GM23338 (cell line): ENCODE data around the gene P4HA1. TPM values are rescaled to one million over a fixed set of nuclear protein-coding genes. Genes with fewer than 3 reads are reported as not detected.

Source experiments
- ATAC-seq: fragments of 200-7000 bp; cut with Tn5 transposase; 3 replicates; pipeline ENCODE4 v1.9.1; 2020
- DNase-seq: peaks from one replicate; pipeline ENCODE4 v3.0.0-alpha.2; 2015; ENCODE audit warnings: low spot score
- H2AFZ ChIP-seq: fragments of 200-600 bp; sonication (generic); 2 replicates; pipeline ENCODE4 v1.8.0; 2016; ENCODE audit warnings: antibody characterized with exemption, mild to moderate bottlenecking, moderate library complexity
- H3F3A ChIP-seq: fragments of 200-600 bp; sonication (generic); replicated peaks from 2 replicates; pipeline ENCODE4 v1.8.0; 2017; ENCODE audit warnings: antibody characterized with exemption, mixed run types, low read depth
- H3K27ac ChIP-seq: fragments of 200-600 bp; sonication (generic); 2 replicates; pipeline ENCODE4 v1.6.1; 2016; ENCODE audit warnings: low read depth
- H3K27me3 ChIP-seq: fragments of 200-600 bp; sonication (generic); 2 replicates; pipeline ENCODE4 v1.8.0; 2016; ENCODE audit warnings: mild to moderate bottlenecking, mixed run types, moderate library complexity; ENCODE audit not compliant: insufficient read depth
- H3K36me3 ChIP-seq: fragments of 200-600 bp; sonication (generic); 2 replicates; pipeline ENCODE4 v1.8.0; 2016; ENCODE audit warnings: mild to moderate bottlenecking; ENCODE audit not compliant: insufficient read depth
- H3K4me1 ChIP-seq: fragments of 200-600 bp; sonication (generic); 2 replicates; pipeline ENCODE4 v1.8.0; 2016; ENCODE audit warnings: mild to moderate bottlenecking, moderate library complexity; ENCODE audit not compliant: insufficient read depth
- H3K4me2 ChIP-seq: fragments of 200-600 bp; sonication (generic); 2 replicates; pipeline ENCODE4 v1.7.1; 2017; ENCODE audit warnings: mixed run types
- H3K4me3 ChIP-seq: fragments of 200-600 bp; sonication (generic); 2 replicates; pipeline ENCODE4 v1.6.1; 2016; ENCODE audit warnings: mixed run types
- H3K79me2 ChIP-seq: fragments of 200-600 bp; sonication (generic); replicated peaks from 2 replicates; pipeline ENCODE4 v1.8.0; 2017; ENCODE audit warnings: mild to moderate bottlenecking; ENCODE audit not compliant: insufficient read depth
- H3K9me2 ChIP-seq: fragments of 200-600 bp; sonication (generic); 2 replicates; pipeline ENCODE4 v1.8.0; 2017; ENCODE audit not compliant: insufficient read depth
- H4K20me1 ChIP-seq: fragments of 200-600 bp; sonication (generic); replicated peaks from 2 replicates; pipeline ENCODE4 v1.8.0; 2017; ENCODE audit warnings: mild to moderate bottlenecking; ENCODE audit not compliant: insufficient read depth
- H3K27ac Mint-ChIP-seq: 2 replicates; pipeline ENCODE4 v1.8.0; 2020; ENCODE audit warnings: inconsistent platforms, mild to moderate bottlenecking, moderate library complexity, mixed read lengths
- H3K27me3 Mint-ChIP-seq: 3 replicates; pipeline ENCODE4 v1.8.0; 2022; ENCODE audit warnings: low read depth, mild to moderate bottlenecking, moderate library complexity, mixed read lengths, inconsistent platforms; ENCODE audit not compliant: insufficient read depth, poor library complexity
- H3K36me3 Mint-ChIP-seq: 3 replicates; pipeline ENCODE4 v1.8.0; 2021; ENCODE audit warnings: low read depth, mild to moderate bottlenecking, inconsistent platforms, moderate library complexity, mixed read lengths
- H3K4me1 Mint-ChIP-seq: 3 replicates; pipeline ENCODE4 v1.8.0; 2020; ENCODE audit warnings: mild to moderate bottlenecking, inconsistent platforms, mixed read lengths
- H3K4me3 Mint-ChIP-seq: 3 replicates; pipeline ENCODE4 v1.8.0; 2021; ENCODE audit warnings: moderate library complexity, mild to moderate bottlenecking, inconsistent platforms, mixed read lengths
- H3K9me3 Mint-ChIP-seq: 3 replicates; pipeline ENCODE4 v1.8.0; 2020; ENCODE audit warnings: moderate library complexity, mild to moderate bottlenecking, inconsistent platforms, mixed read lengths
- CREB1 ChIP-seq: fragments of 250-450 bp; sonication (Bioruptor Pico); IDR thresholded peaks from 2 replicates; pipeline ENCODE4 v1.5.0; 2020; ENCODE audit warnings: low read depth, mild to moderate bottlenecking, moderate library complexity
- CTCF ChIP-seq, 2 experiments: fragments of 200-600 bp in 1 of 2; sonication (generic) in 1 of 2; conservative IDR thresholded peaks; 2 replicates each; pipeline versions ENCODE4 v1.5.1 to v1.6.1; 2016 to 2017; ENCODE audit warnings: antibody characterized with exemption in 2 of 2, low read depth in 2 of 2, mild to moderate bottlenecking in 2 of 2, moderate library complexity in 1 of 2
- EZH2 ChIP-seq: fragments of 200-600 bp; sonication (generic); IDR thresholded peaks from one replicate; pipeline ENCODE4 v1.8.0; 2017; ENCODE audit warnings: antibody characterized with exemption, mild to moderate bottlenecking, low read depth; ENCODE audit not compliant: unreplicated experiment
- EZH2phosphoT487 ChIP-seq: fragments of 200-600 bp; sonication (generic); IDR thresholded peaks from one replicate; pipeline ENCODE4 v1.8.1; 2018; ENCODE audit warnings: antibody characterized with exemption; ENCODE audit not compliant: unreplicated experiment
- JUNB ChIP-seq: IDR thresholded peaks from one replicate; pipeline ENCODE4 v1.6.1; 2016; ENCODE audit warnings: antibody characterized with exemption; ENCODE audit not compliant: unreplicated experiment
- NANOG ChIP-seq: IDR thresholded peaks from 2 replicates; pipeline ENCODE4 v1.6.1; 2016; ENCODE audit warnings: antibody characterized with exemption, borderline replicate concordance
- POLR2AphosphoS5 ChIP-seq: IDR thresholded peaks from 2 replicates; pipeline ENCODE4 v1.6.1; 2016; ENCODE audit warnings: antibody characterized with exemption, low read depth
- REST ChIP-seq: IDR thresholded peaks from one replicate; pipeline ENCODE4 v1.6.1; 2018; ENCODE audit warnings: antibody characterized with exemption; ENCODE audit not compliant: unreplicated experiment
- STAT1 ChIP-seq: IDR thresholded peaks from one replicate; pipeline ENCODE4 v1.6.1; 2016; ENCODE audit warnings: antibody characterized with exemption; ENCODE audit not compliant: unreplicated experiment
- ZNF114 ChIP-seq: fragments of 250-450 bp; sonication (Bioruptor Pico); IDR thresholded peaks from 2 replicates; pipeline ENCODE4 v1.5.0; 2020; ENCODE audit warnings: mild to moderate bottlenecking, moderate library complexity
- ZNF331 ChIP-seq: fragments of 250-450 bp; sonication (Bioruptor Pico); IDR thresholded peaks from 2 replicates; pipeline ENCODE4 v1.5.0; 2020; ENCODE audit warnings: low read depth, mild to moderate bottlenecking, moderate library complexity
- ZNF462 ChIP-seq: fragments of 250-450 bp; sonication (Bioruptor Pico); IDR thresholded peaks from 2 replicates; pipeline ENCODE4 v1.5.0; 2020; ENCODE audit warnings: mild to moderate bottlenecking, moderate library complexity
- polyA plus RNA-seq: library from polyadenylated mRNA; unstranded; fragments of >200 nt; fragmentation: Nextera tagmentation; extraction: Ambion mirVana; gene quantifications from 2 replicates; pipeline ENCODE4 v1.2.1, GENCODE V29; 2016
- total RNA-seq: library from RNA; depleted of rRNA; stranded (reverse); fragments of >200 nt; shearing (Covaris generic); gene quantifications from 2 replicates; pipeline ENCODE4 v1.2.3, GENCODE V29; 2014

Gene P4HA1
- total and polyA plus RNA-seq, 2 experiments from 2014 or later, result 26.4 to 27.1 TPM

GRCh38 chr10:73136627-73137026, 40.0 kb upstream of the P4HA1 start (continued):
- TF ChIP-seq JUNB (no peak), ZNF114 (no peak), NANOG (no peak), ZNF331 (CRISPR knock-in tag) (no peak), EZH2 (no peak), POLR2AphosphoS5 (no peak), CTCF (conservative IDR thresholded peaks at IDR 0.05; ENCODE audit: low read depth in 2 of 2) (no peak), EZH2phosphoT487 (no peak), REST (no peak), CREB1 (CRISPR knock-in tag) (no peak)

GRCh38 chr10:73134727-73135126, 38.1 kb upstream of the P4HA1 start:
- peaks cover 55% of the 10 kb centered on the region for H3K36me3 ChIP-seq
- no peak overlapping the region for H3K27ac Mint-ChIP-seq
- peaks cover 2% of the 10 kb centered on the region for H3K27me3 Mint-ChIP-seq
- H3K4me2 ChIP-seq, result no peak overlapping the region
- DNase-seq (no peak), ATAC-seq (no peak)
- no peak overlapping the region for H3K4me3 Mint-ChIP-seq
- H3K27ac ChIP-seq, result no peak overlapping the region
- H3K36me3 Mint-ChIP-seq, result peaks cover 68% of the 10 kb centered on the region
- 0 out of 2 replicates have a peak, but pooled peaks cover 7% of the 10 kb centered on the region for H4K20me1 ChIP-seq
- no peaks in the 10 kb centered on the region for H3K9me2 ChIP-seq
- no peaks in the 10 kb centered on the region for H3K4me1 ChIP-seq
- H3K79me2 ChIP-seq, result no peaks in the 10 kb centered on the region
- no peaks in the 10 kb centered on the region for H3K4me1 Mint-ChIP-seq
- no peaks in the 10 kb centered on the region for H3F3A ChIP-seq
- no peaks in the 10 kb centered on the region for H3K9me3 Mint-ChIP-seq
- no peak overlapping the region for H3K4me3 ChIP-seq
- H2AFZ ChIP-seq, result no peak overlapping the region
- no peaks in the 10 kb centered on the region for H3K27me3 ChIP-seq
- no peak for TF ChIP-seq CTCF (conservative IDR thresholded peaks at IDR 0.05; ENCODE audit: low read depth in 2 of 2)
- no peak for TF ChIP-seq EZH2phosphoT487
- TF ChIP-seq STAT1, result no peak
- no peak for TF ChIP-seq NANOG
- TF ChIP-seq ZNF331 (CRISPR knock-in tag), result no peak
- no peak for TF ChIP-seq EZH2
- TF ChIP-seq ZNF462 (CRISPR knock-in tag), result no peak
